ENCODE data around the gene RRAGB. TPM values are rescaled to one million over a fixed set of nuclear protein-coding genes. Genes with fewer than 3 reads are reported as not detected.

Gene RRAGB
- polyA plus RNA-seq, 1 of the 3 experiments (the other 2 are of a cell fraction) = 13.1 TPM

DNA sequence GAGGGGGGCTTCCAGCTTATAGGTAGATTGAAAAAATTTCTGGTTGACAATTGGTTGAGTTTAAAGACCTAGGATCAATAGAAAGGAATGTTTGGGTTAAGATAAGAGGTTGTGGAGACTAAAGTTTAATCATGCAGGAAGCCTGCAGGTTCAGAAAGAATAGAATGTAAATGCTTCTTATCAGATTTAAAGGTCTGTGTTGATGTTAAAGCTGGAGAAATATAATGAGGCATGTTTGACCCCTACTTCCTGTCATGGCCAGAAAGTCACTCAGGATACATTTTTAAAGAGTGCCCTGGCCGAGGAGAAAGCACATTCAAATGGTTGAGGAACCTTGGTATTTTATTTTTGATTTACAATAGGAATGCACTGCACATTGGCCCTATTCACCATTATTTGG is 3.9 kb upstream of the RRAGB start:
- CTCF ChIA-PET = no interaction called here
- Histone ChIP-seq H3K9me2 (no peaks in the 10 kb centered on the region), H4K20me1 (ENCODE audit: insufficient read depth) (no peaks in the 10 kb centered on the region), H3F3A (replicated peaks; ENCODE audit: insufficient read depth) (no peaks in the 10 kb centered on the region), H3K27ac (ENCODE audit: low read depth in 2 of 2, low read length in 1 of 2) (no peak overlapping the region), H3K4me2 (no peak overlapping the region), H3K4me1 (ENCODE audit: control insufficient read depth in 1 of 2, insufficient read depth in 2 of 2, low read depth in 1 of 2, low read length in 1 of 2) (no peaks in the 10 kb centered on the region; a peak in 2 of 4 replicates), H3K9me3 (peaks cover 6% of the 10 kb centered on the region; the same call in 1 of the 2 replicates), H3K9ac (no peak overlapping the region), H3K36me3 (replicated peaks in 1 of 2; ENCODE audit: control insufficient read depth in 1 of 2, insufficient read depth in 2 of 2, low read length in 1 of 2) (no peaks in the 10 kb centered on the region), H3K4me3 (ENCODE audit: low read depth in 2 of 2, low read length in 1 of 2) (no peak overlapping the region), H2AFZ (ENCODE audit: low read depth) (no peak overlapping the region), H3K27me3 (ENCODE audit: insufficient read depth) (no peaks in the 10 kb centered on the region), H3K79me2 (ENCODE audit: insufficient read depth) (no peaks in the 10 kb centered on the region)
- TF ChIP-seq, protein P1, sequence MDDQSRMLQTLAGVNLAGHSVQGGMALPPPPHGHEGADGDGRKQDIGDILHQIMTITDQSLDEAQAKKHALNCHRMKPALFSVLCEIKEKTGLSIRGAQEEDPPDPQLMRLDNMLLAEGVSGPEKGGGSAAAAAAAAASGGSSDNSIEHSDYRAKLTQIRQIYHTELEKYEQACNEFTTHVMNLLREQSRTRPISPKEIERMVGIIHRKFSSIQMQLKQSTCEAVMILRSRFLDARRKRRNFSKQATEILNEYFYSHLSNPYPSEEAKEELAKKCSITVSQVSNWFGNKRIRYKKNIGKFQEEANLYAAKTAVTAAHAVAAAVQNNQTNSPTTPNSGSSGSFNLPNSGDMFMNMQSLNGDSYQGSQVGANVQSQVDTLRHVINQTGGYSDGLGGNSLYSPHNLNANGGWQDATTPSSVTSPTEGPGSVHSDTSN (IDR thresholded peaks at IDR 0.05) = no peak
- TF ChIP-seq, protein P2, sequence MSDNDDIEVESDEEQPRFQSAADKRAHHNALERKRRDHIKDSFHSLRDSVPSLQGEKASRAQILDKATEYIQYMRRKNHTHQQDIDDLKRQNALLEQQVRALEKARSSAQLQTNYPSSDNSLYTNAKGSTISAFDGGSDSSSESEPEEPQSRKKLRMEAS (IDR thresholded peaks at IDR 0.05; ENCODE audit: low read depth) = no peak
- TF ChIP-seq, protein P3, sequence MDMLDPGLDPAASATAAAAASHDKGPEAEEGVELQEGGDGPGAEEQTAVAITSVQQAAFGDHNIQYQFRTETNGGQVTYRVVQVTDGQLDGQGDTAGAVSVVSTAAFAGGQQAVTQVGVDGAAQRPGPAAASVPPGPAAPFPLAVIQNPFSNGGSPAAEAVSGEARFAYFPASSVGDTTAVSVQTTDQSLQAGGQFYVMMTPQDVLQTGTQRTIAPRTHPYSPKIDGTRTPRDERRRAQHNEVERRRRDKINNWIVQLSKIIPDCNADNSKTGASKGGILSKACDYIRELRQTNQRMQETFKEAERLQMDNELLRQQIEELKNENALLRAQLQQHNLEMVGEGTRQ (IDR thresholded peaks at IDR 0.05; ENCODE audit: borderline replicate concordance, low read depth, low read length) = no peak
- no peak for TF ChIP-seq EZH2phosphoT487 (IDR thresholded peaks at IDR 0.05; ENCODE audit: borderline replicate concordance, low read depth)
- TF ChIP-seq EP300 (IDR thresholded peaks at IDR 0.05; ENCODE audit: borderline replicate concordance in 1 of 2, low read depth in 1 of 2, low read length in 1 of 2) = no peak
- no peak for TF ChIP-seq NFIC (IDR thresholded peaks at IDR 0.05; ENCODE audit: borderline replicate concordance)
- TF ChIP-seq, protein P4, sequence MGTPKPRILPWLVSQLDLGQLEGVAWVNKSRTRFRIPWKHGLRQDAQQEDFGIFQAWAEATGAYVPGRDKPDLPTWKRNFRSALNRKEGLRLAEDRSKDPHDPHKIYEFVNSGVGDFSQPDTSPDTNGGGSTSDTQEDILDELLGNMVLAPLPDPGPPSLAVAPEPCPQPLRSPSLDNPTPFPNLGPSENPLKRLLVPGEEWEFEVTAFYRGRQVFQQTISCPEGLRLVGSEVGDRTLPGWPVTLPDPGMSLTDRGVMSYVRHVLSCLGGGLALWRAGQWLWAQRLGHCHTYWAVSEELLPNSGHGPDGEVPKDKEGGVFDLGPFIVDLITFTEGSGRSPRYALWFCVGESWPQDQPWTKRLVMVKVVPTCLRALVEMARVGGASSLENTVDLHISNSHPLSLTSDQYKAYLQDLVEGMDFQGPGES (IDR thresholded peaks at IDR 0.05; ENCODE audit: low read depth, low read length) = no peak
- TF ChIP-seq FOSL2 (IDR thresholded peaks at IDR 0.05; ENCODE audit: borderline replicate concordance, low read depth) = no peak
- no peak for TF ChIP-seq SMC3 (IDR thresholded peaks at IDR 0.05; ENCODE audit: low read depth, low read length)
- TF ChIP-seq, protein P5, sequence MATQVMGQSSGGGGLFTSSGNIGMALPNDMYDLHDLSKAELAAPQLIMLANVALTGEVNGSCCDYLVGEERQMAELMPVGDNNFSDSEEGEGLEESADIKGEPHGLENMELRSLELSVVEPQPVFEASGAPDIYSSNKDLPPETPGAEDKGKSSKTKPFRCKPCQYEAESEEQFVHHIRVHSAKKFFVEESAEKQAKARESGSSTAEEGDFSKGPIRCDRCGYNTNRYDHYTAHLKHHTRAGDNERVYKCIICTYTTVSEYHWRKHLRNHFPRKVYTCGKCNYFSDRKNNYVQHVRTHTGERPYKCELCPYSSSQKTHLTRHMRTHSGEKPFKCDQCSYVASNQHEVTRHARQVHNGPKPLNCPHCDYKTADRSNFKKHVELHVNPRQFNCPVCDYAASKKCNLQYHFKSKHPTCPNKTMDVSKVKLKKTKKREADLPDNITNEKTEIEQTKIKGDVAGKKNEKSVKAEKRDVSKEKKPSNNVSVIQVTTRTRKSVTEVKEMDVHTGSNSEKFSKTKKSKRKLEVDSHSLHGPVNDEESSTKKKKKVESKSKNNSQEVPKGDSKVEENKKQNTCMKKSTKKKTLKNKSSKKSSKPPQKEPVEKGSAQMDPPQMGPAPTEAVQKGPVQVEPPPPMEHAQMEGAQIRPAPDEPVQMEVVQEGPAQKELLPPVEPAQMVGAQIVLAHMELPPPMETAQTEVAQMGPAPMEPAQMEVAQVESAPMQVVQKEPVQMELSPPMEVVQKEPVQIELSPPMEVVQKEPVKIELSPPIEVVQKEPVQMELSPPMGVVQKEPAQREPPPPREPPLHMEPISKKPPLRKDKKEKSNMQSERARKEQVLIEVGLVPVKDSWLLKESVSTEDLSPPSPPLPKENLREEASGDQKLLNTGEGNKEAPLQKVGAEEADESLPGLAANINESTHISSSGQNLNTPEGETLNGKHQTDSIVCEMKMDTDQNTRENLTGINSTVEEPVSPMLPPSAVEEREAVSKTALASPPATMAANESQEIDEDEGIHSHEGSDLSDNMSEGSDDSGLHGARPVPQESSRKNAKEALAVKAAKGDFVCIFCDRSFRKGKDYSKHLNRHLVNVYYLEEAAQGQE (IDR thresholded peaks at IDR 0.05; ENCODE audit: low read depth, low read length) = no peak
- TF ChIP-seq FOXJ3 (CRISPR knock-in tag; IDR thresholded peaks at IDR 0.05) = no peak
- no peak for TF ChIP-seq ELF1 (IDR thresholded peaks at IDR 0.05)
- no peak for TF ChIP-seq MXI1 (IDR thresholded peaks at IDR 0.05; ENCODE audit: low read depth, low read length)
- TF ChIP-seq RCOR1 (IDR thresholded peaks at IDR 0.05; ENCODE audit: low read length) = no peak
- DNase-seq = no peak
- WGBS (ENCODE audit: low lambda C conversion rate) = 0% methylated on average over 1 of the region's 1 CpG
- POLR2A ChIA-PET = no interaction called here

All from SK-N-SH (cell line).